SIG-M5 (cell line): Measurements from ENCODE around the gene GNB1.

Experiments used
- DNase-seq: peaks from one replicate; lab custom pipeline; 2025; lab: John Stamatoyannopoulos, UW

Gene GNB1

GRCh38 chr1:1922956-1923833 is 32.3 kb upstream of the GNB1 start:
- DNase-seq, result no peak

- no peak for DNase-seq
These were observed 31.7 kb upstream of the GNB1 start for GRCh38 chr1:1922702-1922955.

- no peak for DNase-seq
These were observed 31.2 kb upstream of the GNB1 start for GRCh38 chr1:1921901-1922701.

- DNase-seq, result no peak
These were observed 30.6 kb upstream of the GNB1 start for GRCh38 chr1:1921459-1921862.

- no peak for DNase-seq
These were observed 29.9 kb upstream of the GNB1 start for GRCh38 chr1:1920608-1921458.

GRCh38 chr1:1920057-1920607 is 29.2 kb upstream of the GNB1 start:
- no peak for DNase-seq

- DNase-seq, result peak; percentile 45
These were observed 28.6 kb upstream of the GNB1 start for GRCh38 chr1:1919304-1920056.

GRCh38 chr1:1918901-1919303 is 28.0 kb upstream of the GNB1 start, which contains the start of gene TMEM52:
TMEM52 (minus strand) TSS chr1:1919279; CDS start chr1:1919265, 14 bp downstream.
- DNase-seq, result no peak

GRCh38 chr1:1917995-1918900 is 27.4 kb upstream of the GNB1 start:
- no peak for DNase-seq

GRCh38 chr1:1917304-1917976 is 26.6 kb upstream of the GNB1 start:
- no peak for DNase-seq

- no peak for DNase-seq
These were observed 26.0 kb upstream of the GNB1 start for GRCh38 chr1:1916851-1917251.

GRCh38 chr1:1915911-1916840 is 25.3 kb upstream of the GNB1 start:
- DNase-seq, result no peak

- DNase-seq, result no peak
These were observed 24.2 kb upstream of the GNB1 start, which contains the start of gene CALML6 for GRCh38 chr1:1914971-1915692. CALML6 (plus strand) TSS chr1:1915260; CDS start chr1:1915281, 21 bp downstream.

GRCh38 chr1:1914101-1914970 is 23.4 kb upstream of the GNB1 start:
- DNase-seq, result no peak

GRCh38 chr1:1911350-1912041 is 20.6 kb upstream of the GNB1 start:
- DNase-seq, result no peak

GRCh38 chr1:1910651-1911331 is 19.9 kb upstream of the GNB1 start:
- DNase-seq, result no peak
